ENCODE measurements around the gene GRIK4.
"Not testable (repeated sequence)": the region's sequence is repeated elsewhere in the genome, so short reads cannot be mapped to it uniquely, and the experiment has no call there.

The GRIK4 gene

GRCh38 chr11:120978701-120979100 lies 467.2 kb downstream of the GRIK4 start:
- DNase-seq = no peak

GRCh38 chr11:120985718-120986569 lies 474.4 kb downstream of the GRIK4 start:
- DNase-seq = peak; percentile 33

- no peak for DNase-seq
Measured at GRCh38 chr11:120988603-120989002, 477.1 kb downstream of the GRIK4 start.

GRCh38 chr11:120991830-120992686 lies 480.5 kb downstream of the GRIK4 start:
- DNase-seq = no peak

- no peak for DNase-seq
Measured at GRCh38 chr11:120994091-120994859, 482.7 kb downstream of the GRIK4 start.

- no peak for DNase-seq
Measured at GRCh38 chr11:120995184-120995583, 483.6 kb downstream of the GRIK4 start.

GRCh38 chr11:120996973-120997372 lies 485.4 kb downstream of the GRIK4 start:
- no peak for DNase-seq

- DNase-seq = no peak
Measured at GRCh38 chr11:120998581-120998980, 487.0 kb downstream of the GRIK4 start.

GRCh38 chr11:121004206-121004840 lies 492.8 kb downstream of the GRIK4 start:
- DNase-seq = no peak

GRCh38 chr11:121006922-121007321 lies 495.4 kb downstream of the GRIK4 start:
- no peak for DNase-seq

GRCh38 chr11:121008551-121008950 lies 497.0 kb downstream of the GRIK4 start:
- DNase-seq = no peak

- DNase-seq = no peak
Measured at GRCh38 chr11:121012091-121012490, 500.5 kb downstream of the GRIK4 start.

GRCh38 chr11:121018746-121019145 lies 507.2 kb downstream of the GRIK4 start:
- no peak for DNase-seq

GRCh38 chr11:121021718-121022117 lies 510.2 kb downstream of the GRIK4 start:
- not testable (repeated sequence) for DNase-seq

GRCh38 chr11:121023848-121024751 lies 512.6 kb downstream of the GRIK4 start, which contains the start of gene TBCEL:
Gene TBCEL (plus strand): TSS chr11:121024102. CDS start chr11:121045691, 21,589 bp downstream.
- peak; percentile 84 for DNase-seq

GRCh38 chr11:121024989-121025388 lies 513.4 kb downstream of the GRIK4 start:
- no peak for DNase-seq

- DNase-seq = no peak
Measured at GRCh38 chr11:121029153-121029552, 517.6 kb downstream of the GRIK4 start.

GRCh38 chr11:121029813-121030445 lies 518.4 kb downstream of the GRIK4 start:
- no peak for DNase-seq

GRCh38 chr11:121031167-121031566 lies 519.6 kb downstream of the GRIK4 start:
- no peak for DNase-seq

- not testable (repeated sequence) for DNase-seq
Measured at GRCh38 chr11:121031648-121032047, 520.1 kb downstream of the GRIK4 start.

GRCh38 chr11:121032546-121032945 lies 521.0 kb downstream of the GRIK4 start:
- DNase-seq = no peak
